ENCODE measurements around the gene SLC44A3. TPM values are rescaled to one million over a fixed set of nuclear protein-coding genes. Genes with fewer than 3 reads are reported as not detected.

The SLC44A3 gene
- total and polyA plus RNA-seq, 9 of the 15 experiments (the other 6 are each of a cell fraction or from before 2014, with no cell fraction given): not detected

DNA sequence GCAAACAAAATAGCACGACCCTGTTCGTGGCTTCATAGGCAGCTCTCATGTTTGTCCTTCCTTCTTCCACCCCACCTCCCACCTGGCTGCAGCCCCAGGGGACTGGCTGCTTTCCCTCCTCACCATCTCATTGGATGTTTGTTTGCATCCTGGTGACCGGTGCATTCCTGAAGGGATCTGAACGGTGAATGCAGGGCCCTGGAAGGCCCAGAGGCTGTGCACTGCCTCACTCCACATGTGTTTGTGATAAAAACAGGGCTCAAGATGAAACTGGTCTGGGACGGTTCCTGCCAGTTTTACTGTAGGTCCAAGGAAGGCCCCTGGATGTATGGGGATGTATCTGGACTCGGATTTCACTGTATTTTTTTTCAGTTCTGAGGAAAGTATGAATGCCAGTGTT, 63.9 kb downstream of the SLC44A3 start:
- Histone ChIP-seq H3K27ac (ENCODE audit: extremely low read depth, low read depth, low read length) (no peak overlapping the region), H3K27me3 (ENCODE audit: control insufficient read depth in 2 of 2, insufficient read depth in 2 of 2, low read length in 2 of 2) (peaks cover 11 to 31% of the 10 kb centered on the region in 2 experiments), H3K4me1 (replicated peaks in 1 of 2; ENCODE audit: control insufficient read depth in 2 of 2, insufficient read depth in 2 of 2, low read length in 2 of 2) (no peaks in the 10 kb centered on the region), H3K9me3 (replicated peaks; ENCODE audit: control insufficient read depth, insufficient read depth, low read depth, low read length) (no peaks in the 10 kb centered on the region), H3K9ac (ENCODE audit: insufficient read depth in 1 of 2, low read depth in 2 of 2, low read length in 2 of 2) (no peak overlapping the region), H3K79me2 (ENCODE audit: control insufficient read depth, insufficient read depth, low read length) (no peaks in the 10 kb centered on the region), H3K36me3 (ENCODE audit: control insufficient read depth, insufficient read depth, low read length) (no peaks in the 10 kb centered on the region), H3K4me3 (no peak overlapping the region), H4K20me1 (replicated peaks; ENCODE audit: control insufficient read depth, insufficient read depth, low read length) (no peaks in the 10 kb centered on the region), H2AFZ (ENCODE audit: low read depth, low read length) (no peak overlapping the region), H3K9me1 (ENCODE audit: control insufficient read depth, insufficient read depth, low read length) (no peaks in the 10 kb centered on the region), H3K4me2 (ENCODE audit: insufficient read depth, low read length) (no peak overlapping the region)
- ChIA-PET CTCF (ENCODE audit: low intra/inter-chr PET ratio) (no interaction called here), POLR2A (no interaction called here)
- WGBS (ENCODE audit: insufficient coverage, low coverage, missing lambda C conversion rate): 5% methylated on average over 6 of the region's 6 CpGs
- FAIRE-seq (no peak), ATAC-seq (peak; percentile 43), DNase-seq (ENCODE audit: extremely low read depth in 1 of 4, low spot score in 3 of 4) (no peak)
- BruUV-seq (replicated peaks): no TSS peak
- intact Hi-C loops (cut with micrococcal nuclease) (no loop called here), in situ Hi-C loops (cut with MboI) (no loop called here)
- TF ChIP-seq CBX8 (IDR thresholded peaks at IDR 0.05; ENCODE audit: borderline replicate concordance, extremely low read depth, low read depth, low read length, poor library complexity, severe bottlenecking) (no peak), CSDE1 (IDR thresholded peaks at IDR 0.05) (no peak), KLF16 (IDR thresholded peaks at IDR 0.05) (no peak; the same call in 1 of the 2 replicates), SAFB (IDR thresholded peaks at IDR 0.05; ENCODE audit: borderline replicate concordance, low read depth, low read length) (no peak)
- TF ChIP-seq, protein P1, sequence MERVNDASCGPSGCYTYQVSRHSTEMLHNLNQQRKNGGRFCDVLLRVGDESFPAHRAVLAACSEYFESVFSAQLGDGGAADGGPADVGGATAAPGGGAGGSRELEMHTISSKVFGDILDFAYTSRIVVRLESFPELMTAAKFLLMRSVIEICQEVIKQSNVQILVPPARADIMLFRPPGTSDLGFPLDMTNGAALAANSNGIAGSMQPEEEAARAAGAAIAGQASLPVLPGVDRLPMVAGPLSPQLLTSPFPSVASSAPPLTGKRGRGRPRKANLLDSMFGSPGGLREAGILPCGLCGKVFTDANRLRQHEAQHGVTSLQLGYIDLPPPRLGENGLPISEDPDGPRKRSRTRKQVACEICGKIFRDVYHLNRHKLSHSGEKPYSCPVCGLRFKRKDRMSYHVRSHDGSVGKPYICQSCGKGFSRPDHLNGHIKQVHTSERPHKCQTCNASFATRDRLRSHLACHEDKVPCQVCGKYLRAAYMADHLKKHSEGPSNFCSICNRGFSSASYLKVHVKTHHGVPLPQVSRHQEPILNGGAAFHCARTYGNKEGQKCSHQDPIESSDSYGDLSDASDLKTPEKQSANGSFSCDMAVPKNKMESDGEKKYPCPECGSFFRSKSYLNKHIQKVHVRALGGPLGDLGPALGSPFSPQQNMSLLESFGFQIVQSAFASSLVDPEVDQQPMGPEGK (CRISPR knock-in tag; IDR thresholded peaks at IDR 0.05; ENCODE audit: borderline replicate concordance): no peak
- TF ChIP-seq, protein P2, sequence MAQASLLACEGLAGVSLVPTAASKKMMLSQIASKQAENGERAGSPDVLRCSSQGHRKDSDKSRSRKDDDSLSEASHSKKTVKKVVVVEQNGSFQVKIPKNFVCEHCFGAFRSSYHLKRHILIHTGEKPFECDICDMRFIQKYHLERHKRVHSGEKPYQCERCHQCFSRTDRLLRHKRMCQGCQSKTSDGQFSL (CRISPR knock-in tag; IDR thresholded peaks at IDR 0.05): no peak
- TF ChIP-seq, protein P2 (tag; IDR thresholded peaks at IDR 0.05): no peak
- TF ChIP-seq, protein P3, sequence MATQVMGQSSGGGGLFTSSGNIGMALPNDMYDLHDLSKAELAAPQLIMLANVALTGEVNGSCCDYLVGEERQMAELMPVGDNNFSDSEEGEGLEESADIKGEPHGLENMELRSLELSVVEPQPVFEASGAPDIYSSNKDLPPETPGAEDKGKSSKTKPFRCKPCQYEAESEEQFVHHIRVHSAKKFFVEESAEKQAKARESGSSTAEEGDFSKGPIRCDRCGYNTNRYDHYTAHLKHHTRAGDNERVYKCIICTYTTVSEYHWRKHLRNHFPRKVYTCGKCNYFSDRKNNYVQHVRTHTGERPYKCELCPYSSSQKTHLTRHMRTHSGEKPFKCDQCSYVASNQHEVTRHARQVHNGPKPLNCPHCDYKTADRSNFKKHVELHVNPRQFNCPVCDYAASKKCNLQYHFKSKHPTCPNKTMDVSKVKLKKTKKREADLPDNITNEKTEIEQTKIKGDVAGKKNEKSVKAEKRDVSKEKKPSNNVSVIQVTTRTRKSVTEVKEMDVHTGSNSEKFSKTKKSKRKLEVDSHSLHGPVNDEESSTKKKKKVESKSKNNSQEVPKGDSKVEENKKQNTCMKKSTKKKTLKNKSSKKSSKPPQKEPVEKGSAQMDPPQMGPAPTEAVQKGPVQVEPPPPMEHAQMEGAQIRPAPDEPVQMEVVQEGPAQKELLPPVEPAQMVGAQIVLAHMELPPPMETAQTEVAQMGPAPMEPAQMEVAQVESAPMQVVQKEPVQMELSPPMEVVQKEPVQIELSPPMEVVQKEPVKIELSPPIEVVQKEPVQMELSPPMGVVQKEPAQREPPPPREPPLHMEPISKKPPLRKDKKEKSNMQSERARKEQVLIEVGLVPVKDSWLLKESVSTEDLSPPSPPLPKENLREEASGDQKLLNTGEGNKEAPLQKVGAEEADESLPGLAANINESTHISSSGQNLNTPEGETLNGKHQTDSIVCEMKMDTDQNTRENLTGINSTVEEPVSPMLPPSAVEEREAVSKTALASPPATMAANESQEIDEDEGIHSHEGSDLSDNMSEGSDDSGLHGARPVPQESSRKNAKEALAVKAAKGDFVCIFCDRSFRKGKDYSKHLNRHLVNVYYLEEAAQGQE (IDR thresholded peaks at IDR 0.05; ENCODE audit: borderline replicate concordance): peak; percentile 63
- TF ChIP-seq, protein P3 (CRISPR knock-in tag; IDR thresholded peaks at IDR 0.05; ENCODE audit: low read depth): no peak

Measured in K562 (cell line).